Transverse colon (tissue), 4 donors: ENCODE data around the gene LRBA. TPM values are rescaled to one million over a fixed set of nuclear protein-coding genes. Genes with fewer than 3 reads are reported as not detected.

Experiments
- DNase-seq: peaks from one replicate; pipeline ENCODE4 v3.0.0-alpha.2; 2019
- H3K27ac ChIP-seq, 4 donors: fragments of 200-600 bp; sonication (generic); 2 replicates each; pipeline ENCODE4 v1.5.1; 2016 to 2018; ENCODE audit warnings: inconsistent platforms in 4 of 4
- H3K27me3 ChIP-seq: fragments of 200-600 bp; sonication (generic); 2 replicates; pipeline ENCODE4 v1.5.1; 2017; ENCODE audit warnings: inconsistent platforms
- H3K36me3 ChIP-seq, 4 donors: fragments of 200-600 bp; sonication (generic); 2 replicates each; pipeline ENCODE4 v1.5.1; 2017 to 2019; ENCODE audit warnings: inconsistent platforms in 4 of 4
- H3K4me1 ChIP-seq, 4 donors: fragments of 200-600 bp; sonication (generic); 2 replicates each; pipeline ENCODE4 v1.5.1; 2017 to 2020; ENCODE audit warnings: inconsistent platforms in 4 of 4
- H3K4me3 ChIP-seq, 4 donors: fragments of 200-600 bp; sonication (generic); 1 replicate in 1 of 4; 2 replicates in 3 of 4; pipeline versions ENCODE4 v1.5.1 to v1.6.1; 2017 to 2019; ENCODE audit warnings: inconsistent platforms in 4 of 4
- H3K9me3 ChIP-seq, 2 donors: fragments of 200-600 bp; sonication (generic); 2 replicates each; pipeline ENCODE4 v1.5.1; 2017 to 2019; ENCODE audit warnings: inconsistent platforms in 2 of 2
- EP300 ChIP-seq: sonication (generic); formaldehyde crosslinking; IDR thresholded peaks from one replicate; pipeline ENCODE4 v1.6.1; 2017; ENCODE audit warnings: antibody characterized with exemption, low read depth
- POLR2A ChIP-seq: fragments of 450-650 bp; IDR thresholded peaks from one replicate; pipeline ENCODE4 v1.6.1; 2016; ENCODE audit warnings: antibody characterized with exemption, mild to moderate bottlenecking, moderate library complexity
- POLR2AphosphoS5 ChIP-seq, 3 donors: sonication (generic); formaldehyde crosslinking; IDR thresholded peaks; one replicate each; pipeline ENCODE4 v1.6.1; 2016; ENCODE audit warnings: antibody characterized with exemption in 3 of 3
- WGBS, 2 donors: methylation state at CpG; one replicate each; pipeline ENCODE4 v1.1.5; 2018; ENCODE audit warnings: low coverage in 1 of 2; 5-methylcytosine and 5-hydroxymethylcytosine counted together
- in situ Hi-C, 4 donors: fragments of 200-750 bp; cut with MboI; loops; one replicate each; pipeline versions ENCODE4 v1.15.0 to v1.15.1; 2017; ENCODE audit warnings: low sequenced_read_pairs in 3 of 4, low pct_ligation_motif_present in 1 of 4, low pct_unique_long_range_greater_than_20kb in 1 of 4
- intact Hi-C: fragments of 100-400 bp; cut with DNase I; formaldehyde crosslinking; loops from one replicate; pipeline ENCODE4 v1.15.1; 2023; ENCODE audit warnings: low total_unique reads
- total RNA-seq, 4 donors: library from RNA; depleted of rRNA; stranded (reverse); fragments of >200 nt; gene quantifications; one replicate each; pipeline ENCODE4 v1.1.0, GENCODE V29; 2016
- TF ChIP-seq, protein P1 (sequence below), 5 experiments: fragments of 200-600 bp in 3 of 5; fragments of 450-650 bp in 2 of 5; sonication (generic) in 3 of 5; IDR thresholded peaks; 1 replicate in 2 of 5; 2 replicates in 3 of 5; pipeline ENCODE4 v1.5.1; 2016 to 2017; ENCODE audit warnings: antibody characterized with exemption in 5 of 5, inconsistent platforms in 3 of 5, mild to moderate bottlenecking in 2 of 5, moderate library complexity in 1 of 5

Gene LRBA
- total RNA-seq, 4 donors from 2014 or later = 82.7 to 125 (median 112) TPM

DNA sequence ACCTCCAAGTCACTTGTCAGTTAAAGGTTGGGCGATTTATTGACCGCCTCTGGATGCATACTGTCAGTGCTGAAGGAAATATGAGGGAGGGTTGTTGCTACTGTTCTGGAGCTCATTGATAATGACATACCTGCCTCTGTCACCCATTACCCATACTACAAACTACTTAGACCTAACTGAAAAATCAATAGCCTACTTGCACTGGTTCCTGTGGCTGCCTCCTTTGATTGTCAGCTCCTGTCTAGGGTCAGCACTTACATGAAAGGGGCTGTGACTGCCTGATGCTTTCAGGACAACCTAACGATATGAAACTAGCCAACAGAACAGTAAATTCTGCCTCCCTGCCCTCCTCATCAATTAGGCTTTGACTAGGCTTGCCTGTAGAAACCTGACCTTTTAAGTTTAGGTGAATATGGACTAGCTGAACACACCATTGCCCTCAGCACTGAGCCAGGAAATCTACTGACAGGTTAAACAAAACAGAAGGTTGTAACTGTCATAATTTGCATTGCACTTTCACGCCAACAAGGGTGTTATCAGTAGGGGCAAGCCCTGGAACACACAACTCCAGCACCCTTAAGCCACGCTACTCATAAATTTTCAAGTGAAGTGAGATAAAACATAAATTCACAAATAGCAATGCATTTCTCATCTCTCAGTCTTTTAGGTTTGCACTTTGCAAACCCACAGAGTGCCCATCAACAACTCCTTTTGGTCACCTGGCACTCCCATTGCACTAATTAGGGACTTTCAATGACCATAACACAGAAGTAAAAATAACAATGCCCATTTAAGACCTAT lies 442.2 kb downstream of the LRBA start:
- H3K27me3 ChIP-seq = no peaks in the 10 kb centered on the region
- peak overlapping the region; percentile 54 to 89 (median 78) for H3K27ac ChIP-seq
- no peaks in the 10 kb centered on the region for H3K36me3 ChIP-seq
- no peaks in the 10 kb centered on the region for H3K9me3 ChIP-seq
- intact Hi-C loops (no loop called here), in situ Hi-C loops (no loop called here)
- H3K4me3 ChIP-seq = no peak overlapping the region
- 83 to 84% methylated on average over 4 to 5 of the region's 5 CpGs for whole genome bisulfite sequencing, 2 donors
- TF ChIP-seq, protein P1, sequence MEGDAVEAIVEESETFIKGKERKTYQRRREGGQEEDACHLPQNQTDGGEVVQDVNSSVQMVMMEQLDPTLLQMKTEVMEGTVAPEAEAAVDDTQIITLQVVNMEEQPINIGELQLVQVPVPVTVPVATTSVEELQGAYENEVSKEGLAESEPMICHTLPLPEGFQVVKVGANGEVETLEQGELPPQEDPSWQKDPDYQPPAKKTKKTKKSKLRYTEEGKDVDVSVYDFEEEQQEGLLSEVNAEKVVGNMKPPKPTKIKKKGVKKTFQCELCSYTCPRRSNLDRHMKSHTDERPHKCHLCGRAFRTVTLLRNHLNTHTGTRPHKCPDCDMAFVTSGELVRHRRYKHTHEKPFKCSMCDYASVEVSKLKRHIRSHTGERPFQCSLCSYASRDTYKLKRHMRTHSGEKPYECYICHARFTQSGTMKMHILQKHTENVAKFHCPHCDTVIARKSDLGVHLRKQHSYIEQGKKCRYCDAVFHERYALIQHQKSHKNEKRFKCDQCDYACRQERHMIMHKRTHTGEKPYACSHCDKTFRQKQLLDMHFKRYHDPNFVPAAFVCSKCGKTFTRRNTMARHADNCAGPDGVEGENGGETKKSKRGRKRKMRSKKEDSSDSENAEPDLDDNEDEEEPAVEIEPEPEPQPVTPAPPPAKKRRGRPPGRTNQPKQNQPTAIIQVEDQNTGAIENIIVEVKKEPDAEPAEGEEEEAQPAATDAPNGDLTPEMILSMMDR (IDR thresholded peaks at IDR 0.05) = no peak
- no peak for TF ChIP-seq EP300
- TF ChIP-seq POLR2AphosphoS5 (IDR thresholded peaks at IDR 0.05) = no peak
- no peak for TF ChIP-seq POLR2A
- no peak for DNase-seq
- peaks cover 0 to 24% (median 9%) of the 10 kb centered on the region in 4 donors for H3K4me1 ChIP-seq

DNA sequence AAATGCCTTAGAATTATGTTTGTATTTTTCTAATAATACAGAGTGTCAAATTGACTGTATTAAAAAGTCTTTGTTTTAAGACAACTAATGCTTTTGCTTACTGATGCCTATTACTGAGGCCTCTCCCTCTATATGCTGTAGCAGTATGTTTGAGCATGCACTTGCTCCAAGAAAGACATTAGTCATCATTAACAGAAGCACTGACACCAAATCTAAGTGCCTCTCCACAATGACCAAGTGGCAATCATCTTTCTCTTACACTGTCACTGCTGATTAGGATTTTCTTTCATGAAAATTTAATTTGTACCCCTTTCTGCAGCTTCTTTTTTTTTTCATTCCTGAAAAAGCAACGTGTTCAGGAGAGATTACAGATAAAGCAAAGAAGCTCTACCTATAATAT lies 444.2 kb downstream of the LRBA start:
- no peaks in the 10 kb centered on the region for H3K27me3 ChIP-seq
- H3K36me3 ChIP-seq = no peaks in the 10 kb centered on the region
- no peak for DNase-seq
- 65 to 79% methylated on average over 1 of the region's 1 CpG for WGBS, 2 donors
- peaks cover 0 to 24% (median 9%) of the 10 kb centered on the region in 4 donors for H3K4me1 ChIP-seq
- intact Hi-C loops = no loop called here
- TF ChIP-seq, protein P1 (IDR thresholded peaks at IDR 0.05) = no peak
- TF ChIP-seq EP300 = no peak
- H3K9me3 ChIP-seq = no peaks in the 10 kb centered on the region
- H3K4me3 ChIP-seq = no peak overlapping the region
- peak overlapping the region; percentile 23 to 89 (median 34) for H3K27ac ChIP-seq
- in situ Hi-C loops = no loop called here

DNA sequence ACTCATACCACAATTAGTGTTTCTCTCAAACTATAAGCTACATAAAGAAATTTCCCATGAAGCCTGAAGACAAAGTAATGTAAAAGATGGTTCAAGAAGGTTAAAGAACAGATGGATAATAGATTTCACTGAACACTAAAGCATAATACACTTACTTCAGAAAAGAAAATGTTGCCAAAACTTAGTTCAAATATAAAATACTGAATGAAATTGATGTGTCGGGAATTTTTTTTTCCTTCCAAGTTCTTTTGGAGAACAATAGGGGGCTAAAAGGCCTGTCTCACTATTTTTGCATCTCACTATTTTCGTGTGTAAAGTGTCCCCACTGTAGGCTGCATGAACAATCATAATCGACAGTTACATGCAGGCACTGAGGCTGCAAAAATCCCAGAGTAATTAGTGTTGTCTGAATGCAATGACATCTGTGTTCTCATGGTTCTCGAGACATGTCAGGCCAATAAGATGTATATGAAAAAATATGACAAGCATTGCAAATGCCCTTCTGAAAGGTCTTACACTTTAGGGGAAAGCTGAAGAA lies 445.0 kb downstream of the LRBA start:
- H3K27ac ChIP-seq = peak overlapping the region; percentile 24 to 89 (median 40)
- WGBS, 2 donors = 71 to 77% methylated on average over 4 of the region's 4 CpGs
- in situ Hi-C loops = no loop called here

DNA sequence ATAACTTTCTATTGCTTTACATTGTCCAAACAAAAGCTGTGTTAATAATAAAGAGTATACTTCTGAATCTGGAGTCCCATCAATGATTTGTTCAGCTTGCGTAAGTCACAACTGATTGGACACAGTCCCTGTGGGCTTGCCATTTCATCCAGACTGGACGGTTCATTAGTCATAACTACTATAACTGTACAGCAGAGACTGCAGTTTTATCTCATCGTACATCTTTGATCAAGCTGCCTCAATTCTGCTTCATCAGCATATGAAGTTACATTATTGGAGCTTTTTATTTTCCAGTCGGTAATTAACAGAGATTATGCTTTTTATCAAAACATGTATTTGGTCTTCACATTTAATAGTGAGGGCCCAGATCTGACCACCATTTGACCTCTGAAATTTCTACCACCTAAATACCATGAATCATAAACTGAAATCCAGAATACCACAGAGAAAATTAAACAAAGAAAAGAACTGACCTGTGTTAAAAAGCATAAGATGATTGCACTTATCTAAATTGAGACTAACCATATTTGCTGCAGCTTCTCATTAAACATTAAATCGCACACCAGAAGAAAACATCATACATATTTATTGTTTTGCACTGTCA lies 445.6 kb downstream of the LRBA start:
- Histone ChIP-seq H3K27me3 (no peaks in the 10 kb centered on the region), H3K9me3 (peaks cover 4 to 7% of the 10 kb centered on the region in 2 donors), H3K4me1 (peaks cover 0 to 24% (median 9%) of the 10 kb centered on the region in 4 donors), H3K4me3 (no peak overlapping the region), H3K36me3 (peaks cover 0 to 3% (median 0%) of the 10 kb centered on the region in 4 donors), H3K27ac (peak overlapping the region; percentile 24 to 89 (median 40))
- in situ Hi-C loops (no loop called here), intact Hi-C loops (no loop called here)
- TF ChIP-seq, protein P1 (IDR thresholded peaks at IDR 0.05) = no peak
- TF ChIP-seq POLR2AphosphoS5 (IDR thresholded peaks at IDR 0.05) = peak in 1 of 3 donors; percentile 34
- no peak for DNase-seq
- WGBS, 2 donors = 64 to 71% methylated on average over 5 of the region's 5 CpGs

More for the DNA sequence above, 445.0 kb downstream of the LRBA start:
- Histone ChIP-seq H3K4me3 (no peak overlapping the region), H3K36me3 (peaks cover 0 to 1% (median 0%) of the 10 kb centered on the region in 4 donors), H3K4me1 (peaks cover 0 to 24% (median 9%) of the 10 kb centered on the region in 4 donors), H3K9me3 (peaks cover under 1 to 3% of the 10 kb centered on the region in 2 donors), H3K27me3 (no peaks in the 10 kb centered on the region)
- TF ChIP-seq POLR2A = no peak
- no peak for TF ChIP-seq POLR2AphosphoS5 (IDR thresholded peaks at IDR 0.05)
- no peak for TF ChIP-seq EP300
- TF ChIP-seq, protein P1 (IDR thresholded peaks at IDR 0.05) = no peak
- intact Hi-C loops = no loop called here
- DNase-seq = no peak
